ENCODE data around the gene ATXN1.

The ATXN1 gene

DNA sequence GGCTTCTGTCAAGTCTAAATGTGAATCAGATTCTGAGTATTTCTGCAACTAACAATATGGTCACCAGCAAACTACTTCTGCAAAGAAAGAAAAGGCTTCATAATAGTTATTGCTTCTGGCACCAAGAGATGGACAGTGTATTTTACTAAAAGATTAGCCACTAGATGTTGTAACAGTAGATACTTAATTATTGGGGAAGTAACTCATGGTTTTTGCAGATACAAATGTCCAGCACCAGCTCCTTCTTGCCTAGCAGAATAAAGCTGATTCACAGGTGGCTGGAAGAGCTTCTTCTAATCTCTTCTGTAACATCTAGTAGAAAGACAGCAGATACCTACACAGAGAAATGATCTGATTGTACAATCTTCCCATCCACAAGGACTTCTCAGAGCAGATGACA, 21.2 kb downstream of the ATXN1 start:
- no peak overlapping the region for H3K4me2 ChIP-seq (ENCODE audit: low read length)
- no peaks in the 10 kb centered on the region for H3K36me3 ChIP-seq (ENCODE audit: control insufficient read depth, low read length)
- no peak overlapping the region for H3K27ac ChIP-seq (ENCODE audit: low read depth, low read length)
- H4K20me1 ChIP-seq (ENCODE audit: control insufficient read depth, insufficient read depth, low read depth, low read length), result no peaks in the 10 kb centered on the region
- no peaks in the 10 kb centered on the region for H3F3A ChIP-seq (ENCODE audit: control insufficient read depth, insufficient read depth)
- no peaks in the 10 kb centered on the region for H3K9me3 ChIP-seq (ENCODE audit: control insufficient read depth, insufficient read depth, low read length)
- H3K4me1 ChIP-seq (ENCODE audit: control insufficient read depth, low read length), result peaks cover 10% of the 10 kb centered on the region
- TF ChIP-seq EZH2phosphoT487 (IDR thresholded peaks at IDR 0.05; ENCODE audit: borderline replicate concordance, low read length), result no peak
- TF ChIP-seq, protein P1, sequence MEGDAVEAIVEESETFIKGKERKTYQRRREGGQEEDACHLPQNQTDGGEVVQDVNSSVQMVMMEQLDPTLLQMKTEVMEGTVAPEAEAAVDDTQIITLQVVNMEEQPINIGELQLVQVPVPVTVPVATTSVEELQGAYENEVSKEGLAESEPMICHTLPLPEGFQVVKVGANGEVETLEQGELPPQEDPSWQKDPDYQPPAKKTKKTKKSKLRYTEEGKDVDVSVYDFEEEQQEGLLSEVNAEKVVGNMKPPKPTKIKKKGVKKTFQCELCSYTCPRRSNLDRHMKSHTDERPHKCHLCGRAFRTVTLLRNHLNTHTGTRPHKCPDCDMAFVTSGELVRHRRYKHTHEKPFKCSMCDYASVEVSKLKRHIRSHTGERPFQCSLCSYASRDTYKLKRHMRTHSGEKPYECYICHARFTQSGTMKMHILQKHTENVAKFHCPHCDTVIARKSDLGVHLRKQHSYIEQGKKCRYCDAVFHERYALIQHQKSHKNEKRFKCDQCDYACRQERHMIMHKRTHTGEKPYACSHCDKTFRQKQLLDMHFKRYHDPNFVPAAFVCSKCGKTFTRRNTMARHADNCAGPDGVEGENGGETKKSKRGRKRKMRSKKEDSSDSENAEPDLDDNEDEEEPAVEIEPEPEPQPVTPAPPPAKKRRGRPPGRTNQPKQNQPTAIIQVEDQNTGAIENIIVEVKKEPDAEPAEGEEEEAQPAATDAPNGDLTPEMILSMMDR (IDR thresholded peaks at IDR 0.05; ENCODE audit: low read depth, low read length, poor library complexity, severe bottlenecking), result no peak
- no peaks in the 10 kb centered on the region for H3K9me2 ChIP-seq (replicated peaks; ENCODE audit: control insufficient read depth, low read length)
- no peaks in the 10 kb centered on the region for H3K79me2 ChIP-seq (ENCODE audit: control insufficient read depth, low read length)
- H3K27me3 ChIP-seq (ENCODE audit: control insufficient read depth, low read length), result no peaks in the 10 kb centered on the region
- no peak overlapping the region for H3K4me3 ChIP-seq (ENCODE audit: low read length)

DNA sequence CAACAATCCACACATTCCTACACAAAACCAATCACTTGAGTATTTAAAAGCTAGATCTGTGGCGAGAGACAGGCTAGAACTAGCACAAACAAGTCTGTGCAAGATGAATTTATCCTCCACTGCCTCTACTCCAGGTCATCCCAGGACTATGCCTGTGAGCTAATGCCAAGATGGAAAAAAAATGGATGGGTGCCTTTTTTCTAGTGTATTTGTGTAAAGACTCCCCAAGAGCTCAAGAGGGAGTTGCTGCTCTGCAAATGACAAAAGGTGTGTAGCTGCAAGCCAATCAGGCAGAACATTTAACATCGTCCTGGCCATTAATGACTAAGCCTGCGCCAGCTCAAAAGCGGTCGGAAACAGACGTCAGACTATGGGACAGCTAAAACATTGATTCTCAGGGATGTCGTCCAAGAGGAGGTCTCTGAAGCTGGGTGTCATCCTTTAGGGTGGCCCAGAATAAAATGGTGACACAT, 21.9 kb downstream of the ATXN1 start:
- Histone ChIP-seq H3K4me2 (ENCODE audit: low read length) (no peak overlapping the region), H3K9me3 (ENCODE audit: control insufficient read depth, insufficient read depth, low read length) (no peaks in the 10 kb centered on the region), H3K27ac (ENCODE audit: low read depth, low read length) (no peak overlapping the region), H3K27me3 (ENCODE audit: control insufficient read depth, low read length) (no peaks in the 10 kb centered on the region), H3K4me1 (ENCODE audit: control insufficient read depth, low read length) (peaks cover 10% of the 10 kb centered on the region), H3K79me2 (ENCODE audit: control insufficient read depth, low read length) (no peaks in the 10 kb centered on the region), H4K20me1 (ENCODE audit: control insufficient read depth, insufficient read depth, low read depth, low read length) (no peaks in the 10 kb centered on the region), H3F3A (ENCODE audit: control insufficient read depth, insufficient read depth) (no peaks in the 10 kb centered on the region), H3K9me2 (replicated peaks; ENCODE audit: control insufficient read depth, low read length) (no peaks in the 10 kb centered on the region), H3K36me3 (ENCODE audit: control insufficient read depth, low read length) (no peaks in the 10 kb centered on the region), H3K4me3 (ENCODE audit: low read length) (no peak overlapping the region)
- TF ChIP-seq, protein P1 (IDR thresholded peaks at IDR 0.05; ENCODE audit: low read depth, low read length, poor library complexity, severe bottlenecking), result no peak
- TF ChIP-seq EZH2phosphoT487 (IDR thresholded peaks at IDR 0.05; ENCODE audit: borderline replicate concordance, low read length), result no peak

DNA sequence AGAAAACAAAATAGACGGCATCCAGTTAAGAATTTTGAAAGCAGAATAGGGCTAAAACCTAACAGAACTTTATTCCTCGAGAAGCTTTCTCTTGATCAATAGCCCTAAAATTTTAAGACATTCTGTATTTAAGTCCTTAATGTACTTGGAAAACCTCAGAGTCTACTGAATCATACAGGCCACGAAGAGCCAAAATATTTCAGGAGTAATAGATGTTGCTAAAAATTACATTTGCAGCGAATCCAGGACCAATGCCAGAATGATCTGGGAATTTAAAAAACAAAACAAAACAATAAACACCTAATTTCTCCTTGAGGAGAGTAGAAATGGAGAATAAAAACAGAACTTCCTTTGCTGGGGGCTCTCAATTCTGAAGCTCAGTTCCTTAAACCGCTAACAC, 23.3 kb downstream of the ATXN1 start:
- Histone ChIP-seq H3F3A (ENCODE audit: control insufficient read depth, insufficient read depth) (no peaks in the 10 kb centered on the region), H3K27ac (ENCODE audit: low read depth, low read length) (no peak overlapping the region), H3K4me2 (ENCODE audit: low read length) (no peak overlapping the region), H3K79me2 (ENCODE audit: control insufficient read depth, low read length) (no peaks in the 10 kb centered on the region), H3K9me3 (ENCODE audit: control insufficient read depth, insufficient read depth, low read length) (no peaks in the 10 kb centered on the region), H3K36me3 (ENCODE audit: control insufficient read depth, low read length) (no peaks in the 10 kb centered on the region), H3K4me3 (ENCODE audit: low read length) (no peak overlapping the region), H3K4me1 (ENCODE audit: control insufficient read depth, low read length) (peaks cover 10% of the 10 kb centered on the region), H3K9me2 (replicated peaks; ENCODE audit: control insufficient read depth, low read length) (no peaks in the 10 kb centered on the region), H3K27me3 (ENCODE audit: control insufficient read depth, low read length) (no peaks in the 10 kb centered on the region), H4K20me1 (ENCODE audit: control insufficient read depth, insufficient read depth, low read depth, low read length) (no peaks in the 10 kb centered on the region)
- no peak for TF ChIP-seq EZH2phosphoT487 (IDR thresholded peaks at IDR 0.05; ENCODE audit: borderline replicate concordance, low read length)
- TF ChIP-seq, protein P1 (IDR thresholded peaks at IDR 0.05; ENCODE audit: low read depth, low read length, poor library complexity, severe bottlenecking), result no peak
